H1 (cell line): ENCODE results near the gene NHSL2. TPM values are rescaled to one million over a fixed set of nuclear protein-coding genes. Genes with fewer than 3 reads are reported as not detected.
"Not testable (repeated sequence)": the region's sequence is repeated elsewhere in the genome, so short reads cannot be mapped to it uniquely, and the experiment has no call there.

Experiments
- CTCF ChIA-PET: fragments of 300-600 bp; sonication (Branson Sonifier 250); formaldehyde crosslinking; loops from one replicate; lab custom pipeline; 2021; ENCODE audit not compliant: partially characterized antibody; lab: Charles Lee
- POLR2A ChIA-PET: fragments of 300-600 bp; sonication (Branson Sonifier 250); formaldehyde crosslinking; loops from one replicate; lab custom pipeline; 2021; ENCODE audit warnings: inconsistent platforms; ENCODE audit not compliant: partially characterized antibody; lab: Charles Lee
- DNase-seq, 2 experiments: peaks; one replicate each; pipeline versions ENCODE4 v3.0.0 to v3.0.0-alpha.2; 2010 to 2022; ENCODE audit warnings: low spot score in 2 of 2, low read depth in 1 of 2, mixed read lengths in 1 of 2
- FAIRE-seq: peaks from 2 replicates; lab custom pipeline; 2011; peaks lifted over from hg19 to GRCh38; lab: Jason Lieb, UNC
- H2AFZ ChIP-seq: 2 replicates; pipeline ENCODE4 v1.8.1; 2012; ENCODE audit warnings: low read length, inconsistent platforms
- H2AK5ac ChIP-seq: 2 replicates; pipeline ENCODE4 v1.6.1; 2013; ENCODE audit warnings: low read depth, low read length
- H2BK120ac ChIP-seq: replicated peaks from 2 replicates; pipeline ENCODE3; 2013; ENCODE audit warnings: low read depth, low read length, inconsistent platforms
- H2BK12ac ChIP-seq: 2 replicates; pipeline ENCODE4 v1.6.1; 2013; ENCODE audit warnings: low read depth, low read length
- H2BK15ac ChIP-seq: 2 replicates; pipeline ENCODE4 v1.6.1; 2013; ENCODE audit warnings: low read length
- H2BK20ac ChIP-seq: 2 replicates; pipeline ENCODE4 v1.6.1; 2013; ENCODE audit warnings: low read length
- H2BK5ac ChIP-seq: 2 replicates; pipeline ENCODE4 v1.6.1; 2013; ENCODE audit warnings: low read depth, low read length
- H3K14ac ChIP-seq: 2 replicates; pipeline ENCODE4 v1.6.1; 2013; ENCODE audit warnings: inconsistent platforms; ENCODE audit not compliant: insufficient read length
- H3K18ac ChIP-seq: 2 replicates; pipeline ENCODE4 v1.6.1; 2013; ENCODE audit warnings: low read length; ENCODE audit errors: extremely low read depth
- H3K23ac ChIP-seq: 2 replicates; pipeline ENCODE4 v1.6.1; 2013; ENCODE audit warnings: inconsistent platforms; ENCODE audit not compliant: insufficient read length
- H3K23me2 ChIP-seq: 2 replicates; pipeline ENCODE4 v1.6.1; 2013; ENCODE audit warnings: low read depth, low read length
- H3K27ac ChIP-seq: 2 replicates; pipeline ENCODE4 v1.6.1; 2011; ENCODE audit warnings: low read depth, low read length, inconsistent platforms
- H3K27me3 ChIP-seq, 4 experiments: replicated peaks in 1 of 4; 1 replicate in 1 of 4; 2 replicates in 3 of 4; pipeline versions ENCODE4 v1.6.1 to v1.8.1; 2011 to 2013; ENCODE audit warnings: low read length in 3 of 4, mild to moderate bottlenecking in 3 of 4, inconsistent platforms in 2 of 4, mixed read lengths in 2 of 4, moderate library complexity in 1 of 4; ENCODE audit not compliant: control insufficient read depth in 3 of 4, insufficient read depth in 3 of 4; ENCODE audit errors: extremely low read depth in 1 of 4
- H3K36me3 ChIP-seq, 4 experiments: 2 replicates each; pipeline versions ENCODE4 v1.6.1 to v1.8.1; 2011 to 2013; ENCODE audit warnings: mild to moderate bottlenecking in 4 of 4, low read length in 3 of 4, moderate library complexity in 2 of 4, control low read depth in 1 of 4, inconsistent platforms in 1 of 4; ENCODE audit not compliant: insufficient read depth in 4 of 4, control insufficient read depth in 2 of 4
- H3K4ac ChIP-seq: replicated peaks from 2 replicates; pipeline ENCODE3; 2013; ENCODE audit warnings: low read length, low read depth, mixed read lengths, inconsistent platforms; ENCODE audit not compliant: insufficient read length
- H3K4me1 ChIP-seq, 4 experiments: replicated peaks in 1 of 4; 1 replicate in 1 of 4; 2 replicates in 3 of 4; pipeline versions ENCODE4 v1.6.1 to v1.8.1; 2011 to 2013; ENCODE audit warnings: low read length in 3 of 4, inconsistent platforms in 2 of 4, mixed read lengths in 1 of 4; ENCODE audit not compliant: insufficient read depth in 4 of 4, control insufficient read depth in 3 of 4
- H3K4me2 ChIP-seq, 2 experiments: 2 replicates each; pipeline versions ENCODE4 v1.6.1 to v1.8.1; 2011 to 2013; ENCODE audit warnings: low read depth in 2 of 2, low read length in 2 of 2, control low read depth in 1 of 2, inconsistent platforms in 1 of 2, mild to moderate bottlenecking in 1 of 2; ENCODE audit not compliant: insufficient read depth in 1 of 2
- H3K4me3 ChIP-seq, 4 experiments: fragments of 200-600, 300-600 bp in 1 of 4; sonication (generic), shearing (Covaris generic), sonication (Bioruptor Twin) in 1 of 4; 2 replicates each; pipeline versions ENCODE4 v1.5.1 to v1.8.1; 2011 to 2016; ENCODE audit warnings: low read length in 4 of 4, low read depth in 3 of 4, control low read depth in 2 of 4, inconsistent platforms in 2 of 4, mild to moderate bottlenecking in 2 of 4, mixed read lengths in 1 of 4, moderate library complexity in 1 of 4; ENCODE audit not compliant: insufficient read depth in 2 of 4; ENCODE audit errors: extremely low read depth in 1 of 4
- H3K56ac ChIP-seq: replicated peaks from 2 replicates; pipeline ENCODE3; 2013; ENCODE audit warnings: low read depth, mild to moderate bottlenecking, mixed read lengths, low read length, inconsistent platforms; ENCODE audit not compliant: insufficient read length
- H3K79me1 ChIP-seq: 2 replicates; pipeline ENCODE4 v1.6.1; 2013; ENCODE audit warnings: low read depth, low read length, control low read depth
- H3K79me2 ChIP-seq, 2 experiments: 2 replicates each; pipeline versions ENCODE4 v1.6.1 to v1.8.1; 2012 to 2013; ENCODE audit warnings: low read length in 2 of 2, mild to moderate bottlenecking in 2 of 2, inconsistent platforms in 1 of 2; ENCODE audit not compliant: insufficient read depth in 2 of 2, control insufficient read depth in 1 of 2
- H3K9ac ChIP-seq, 4 experiments: replicated peaks in 1 of 4; 1 replicate in 1 of 4; 2 replicates in 3 of 4; pipeline versions ENCODE4 v1.6.1 to v1.8.1; 2011 to 2013; ENCODE audit warnings: low read depth in 3 of 4, low read length in 3 of 4, control low read depth in 2 of 4, mild to moderate bottlenecking in 2 of 4, moderate library complexity in 2 of 4, inconsistent platforms in 1 of 4; ENCODE audit errors: extremely low read depth in 1 of 4
- H3K9me3 ChIP-seq, 2 experiments: 2 replicates each; pipeline versions ENCODE4 v1.6.1 to v1.8.1; 2012 to 2013; ENCODE audit warnings: mild to moderate bottlenecking in 2 of 2, moderate library complexity in 2 of 2, control low read depth in 1 of 2, inconsistent platforms in 1 of 2, low read depth in 1 of 2, low read length in 1 of 2, mixed read lengths in 1 of 2; ENCODE audit not compliant: insufficient read depth in 2 of 2
- H4K20me1 ChIP-seq, 2 experiments: replicated peaks in 1 of 2; 2 replicates each; pipeline versions ENCODE3 to v1.8.1; 2011 to 2013; ENCODE audit warnings: inconsistent platforms in 2 of 2, low read length in 2 of 2, mild to moderate bottlenecking in 1 of 2; ENCODE audit not compliant: insufficient read depth in 2 of 2, control insufficient read depth in 1 of 2
- H4K5ac ChIP-seq: 2 replicates; pipeline ENCODE4 v1.6.1; 2013; ENCODE audit warnings: low read length, low read depth, mixed read lengths, inconsistent platforms; ENCODE audit not compliant: insufficient read length
- H4K8ac ChIP-seq: 2 replicates; pipeline ENCODE4 v1.8.0; 2013; ENCODE audit warnings: mild to moderate bottlenecking, moderate library complexity, low read length, inconsistent platforms; ENCODE audit not compliant: insufficient read depth; ENCODE audit errors: extremely low read depth
- H4K91ac ChIP-seq: replicated peaks from 2 replicates; pipeline ENCODE3; 2013; ENCODE audit warnings: low read length, mixed read lengths, inconsistent platforms; ENCODE audit not compliant: insufficient read length
- RXRA ChIP-seq: IDR thresholded peaks from 2 replicates; pipeline ENCODE4 v1.6.1; 2011; ENCODE audit warnings: low read depth, mild to moderate bottlenecking, low read length, moderate library complexity; ENCODE audit not compliant: insufficient read depth
- WGBS, 2 experiments: shearing (Covaris generic) in 1 of 2; methylation state at CpG; one replicate each; pipeline versions ENCODE4 v1.1.6 to v1.1.7; 2013 to 2015; ENCODE audit warnings: low lambda C conversion rate in 2 of 2, mixed read lengths in 2 of 2, inconsistent platforms in 1 of 2, low coverage in 1 of 2, missing lambda C conversion rate in 1 of 2; ENCODE audit not compliant: insufficient replicate concordance in 2 of 2, insufficient coverage in 1 of 2, insufficient read length in 1 of 2; ENCODE audit errors: extremely low coverage in 1 of 2, missing lambda C conversion rate in 1 of 2; 5-methylcytosine and 5-hydroxymethylcytosine counted together
- polyA plus RNA-seq, 7 experiments: library from polyadenylated mRNA; depleted of rRNA in 3 of 7; stranded (reverse) in 5 of 7; unstranded in 2 of 7; fragments of >200 nt in 5 of 7; fragments of 200-250 nt in 2 of 7; gene quantifications; 1 replicate in 5 of 7; 2 replicates in 1 of 7; 4 replicates in 1 of 7; pipeline versions ENCODE4 v1.2.1 to v1.2.3, GENCODE V29; 2011 to 2013; ENCODE audit warnings: missing spikeins in 2 of 7, mixed read lengths in 2 of 7
- total RNA-seq: library from RNA; stranded (reverse); fragmentation: NEBNext Ultra II Directional; extraction: Animal tissue kit (Norgen Biotek cat#: 25700); gene quantifications from 2 replicates; pipeline ENCODE4 v1.2.1, GENCODE V29; 2021

The NHSL2 gene
- total and polyA plus RNA-seq, 2 of the 8 experiments (the other 6 are each of a cell fraction or from before 2014, with no cell fraction given), result 3.7 to 7.2 TPM

- no peak for TF ChIP-seq RXRA
Measured at GRCh38 chrX:71873459-71873833, 37.2 kb upstream of the NHSL2 start (continued).

GRCh38 chrX:71876841-71877240, 33.8 kb upstream of the NHSL2 start:
- WGBS, 2 experiments, result no CpG with 5 or more reads among the region's 32 CpGs
- DNase-seq, CTCF ChIA-PET, H2AK5ac ChIP-seq, H3K4ac ChIP-seq, H3K9ac ChIP-seq, H2AFZ ChIP-seq, POLR2A ChIA-PET, H3K18ac ChIP-seq, H3K56ac ChIP-seq, H3K79me1 ChIP-seq, H3K4me1 ChIP-seq, H3K9me3 ChIP-seq, H3K23me2 ChIP-seq, H2BK15ac ChIP-seq, FAIRE-seq, H3K4me3 ChIP-seq, H2BK12ac ChIP-seq, H3K27ac ChIP-seq, H3K14ac ChIP-seq, H3K4me2 ChIP-seq, H4K5ac ChIP-seq, H4K91ac ChIP-seq, H4K8ac ChIP-seq, H2BK120ac ChIP-seq, H2BK20ac ChIP-seq, H4K20me1 ChIP-seq, H3K27me3 ChIP-seq, H3K23ac ChIP-seq, H2BK5ac ChIP-seq, H3K36me3 ChIP-seq, H3K79me2 ChIP-seq: not testable (repeated sequence)
